HG02610 (cell line): ENCODE results near the gene APC.
"Not testable (repeated sequence)": the region's sequence is repeated elsewhere in the genome, so short reads cannot be mapped to it uniquely, and the experiment has no call there.

Source experiments
- ATAC-seq: cut with Tn5 transposase; IDR thresholded peaks from one replicate; pipeline ENCODE4 v1.9.1; 2021; ENCODE audit warnings: mild to moderate bottlenecking, moderate library complexity; ENCODE audit not compliant: unreplicated experiment

APC gene

DNA sequence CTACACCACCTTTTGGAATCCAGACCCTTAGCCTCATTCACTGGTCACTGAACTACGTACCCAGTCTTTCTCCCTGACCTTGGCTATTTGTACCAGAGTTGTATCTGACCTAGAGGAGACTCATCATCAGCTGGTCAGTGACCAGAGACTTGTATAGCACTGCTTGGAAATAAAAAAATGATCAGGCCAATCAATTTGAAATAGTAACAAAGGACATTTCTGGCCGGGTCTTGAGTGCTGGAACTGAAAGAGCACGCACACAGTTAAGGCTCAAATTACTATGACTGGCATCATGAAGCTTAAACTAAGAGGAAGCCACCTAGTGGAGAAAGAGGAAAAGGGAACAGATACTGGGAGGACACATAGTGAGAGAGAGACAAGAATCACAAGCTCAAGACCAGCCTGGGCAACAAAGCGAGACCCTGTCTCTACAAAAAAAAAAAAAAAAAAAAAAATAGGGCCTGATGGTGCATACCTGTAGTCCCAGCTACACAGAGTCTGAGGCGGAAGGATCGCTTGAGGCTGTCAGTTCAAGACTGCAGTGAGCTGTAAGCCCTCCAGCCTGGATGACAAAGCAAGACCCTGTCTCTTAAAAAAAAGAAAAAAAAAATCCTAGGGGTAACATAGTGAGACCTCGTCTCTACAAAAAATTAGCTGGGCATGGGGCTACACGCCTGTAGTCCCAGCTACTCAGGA, 110.6 kb downstream of the APC start:
- peak; percentile 100 for ATAC-seq

DNA sequence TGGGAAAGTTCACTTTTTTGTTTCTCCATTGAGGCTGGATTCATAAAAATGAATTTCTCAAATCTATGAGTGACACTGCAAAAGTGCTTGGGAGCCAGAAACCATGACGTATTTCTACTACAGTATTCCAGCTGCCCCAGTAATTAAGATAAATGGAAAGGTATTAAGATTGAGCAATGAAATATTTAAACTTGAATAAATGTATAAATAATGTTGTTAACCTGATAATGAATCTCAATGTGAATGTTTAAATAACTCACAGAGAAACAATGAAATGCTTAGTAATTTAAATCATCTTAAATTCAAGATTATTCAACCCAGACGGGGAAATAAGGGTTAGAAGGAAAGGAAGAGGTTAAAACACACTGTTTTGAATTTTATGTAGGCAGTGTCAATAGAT, 112.2 kb downstream of the APC start:
- no peak for ATAC-seq

GRCh38 chr5:112854651-112855050, 117.0 kb downstream of the APC start:
- no peak for ATAC-seq

GRCh38 chr5:112857866-112858265, 120.2 kb downstream of the APC start:
- no peak for ATAC-seq

GRCh38 chr5:112860571-112860928, 122.9 kb downstream of the APC start:
- ATAC-seq, result not testable (repeated sequence)

DNA sequence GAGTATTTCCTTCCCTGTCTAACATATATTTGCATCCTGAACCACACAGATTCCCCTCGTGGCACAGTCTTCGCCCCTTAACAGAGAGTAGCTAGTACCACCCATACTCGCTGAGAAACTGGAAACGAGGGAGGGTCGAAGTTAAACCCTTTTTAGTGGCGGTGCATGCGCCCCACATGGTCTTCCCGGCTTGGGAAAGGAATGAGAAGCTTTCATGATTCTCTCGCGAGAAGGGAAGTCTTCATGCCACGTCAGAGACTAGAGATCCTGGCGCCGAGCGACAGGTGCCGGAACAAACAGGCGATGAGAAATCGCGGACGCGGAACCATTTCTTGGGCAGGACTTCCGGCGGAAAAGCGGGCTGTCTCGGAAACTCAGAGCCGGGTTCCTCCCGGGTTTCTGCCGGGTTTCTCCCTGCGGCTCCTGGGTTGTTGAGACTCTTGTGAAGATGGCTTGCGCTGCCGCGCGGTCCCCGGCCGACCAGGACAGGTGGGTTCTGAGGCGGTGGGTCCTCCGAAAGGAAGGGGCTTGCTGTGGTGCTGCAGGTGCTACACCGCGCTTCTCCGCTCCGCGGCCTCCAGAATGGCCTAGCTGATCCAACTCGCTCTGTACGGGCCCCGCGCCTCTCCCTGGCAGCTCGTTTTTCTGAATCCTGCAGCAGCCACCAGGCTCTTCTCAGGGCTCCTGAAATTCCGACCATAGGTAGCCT, 123.4 kb downstream of the APC start, which contains the start of gene SRP19:
Gene SRP19, plus strand, starts transcription at position 359 of the 709 bp plus-strand sequence. Its CDS starts 90 bp downstream, at position 449.
- ATAC-seq, result peak; percentile 98

DNA sequence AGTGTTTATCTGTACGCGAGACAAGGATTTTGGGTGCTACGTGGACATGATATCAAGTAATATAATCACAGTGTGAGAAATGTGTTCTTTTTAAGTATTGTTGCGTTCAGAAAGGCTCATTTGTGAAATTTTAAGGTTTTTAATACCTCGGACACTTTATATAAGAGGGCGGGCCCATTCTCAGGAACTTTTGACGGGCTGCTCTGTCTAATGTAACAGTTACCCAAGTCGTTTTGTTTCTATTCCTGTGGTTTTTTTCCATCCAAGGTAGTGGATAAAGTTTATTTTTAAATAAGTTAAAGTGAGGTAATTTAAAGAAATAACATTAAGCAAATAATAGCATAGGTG, 123.9 kb downstream of the APC start:
- no peak for ATAC-seq

GRCh38 chr5:112862085-112862484, 124.4 kb downstream of the APC start:
- ATAC-seq, result no peak

GRCh38 chr5:112863549-112863948, 125.9 kb downstream of the APC start:
- no peak for ATAC-seq

DNA sequence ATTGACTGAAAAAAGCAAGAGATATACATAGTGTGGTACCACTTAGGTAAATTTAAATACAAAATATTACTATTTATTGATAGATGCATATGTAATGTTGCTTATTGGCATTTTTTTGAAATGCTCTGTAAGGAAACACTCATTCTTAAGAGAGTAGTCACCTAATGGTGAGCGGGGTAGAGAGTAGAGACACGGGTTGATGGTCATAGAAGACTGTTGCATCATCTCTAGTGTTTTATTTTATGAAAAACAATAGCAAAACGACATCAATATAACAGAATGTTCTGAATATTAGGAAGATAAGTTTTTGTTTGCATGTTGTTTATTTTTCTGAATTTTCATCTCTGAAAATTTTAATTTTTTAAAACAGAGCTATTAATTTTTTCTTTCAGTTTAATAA, 127.4 kb downstream of the APC start:
- ATAC-seq, result no peak

DNA sequence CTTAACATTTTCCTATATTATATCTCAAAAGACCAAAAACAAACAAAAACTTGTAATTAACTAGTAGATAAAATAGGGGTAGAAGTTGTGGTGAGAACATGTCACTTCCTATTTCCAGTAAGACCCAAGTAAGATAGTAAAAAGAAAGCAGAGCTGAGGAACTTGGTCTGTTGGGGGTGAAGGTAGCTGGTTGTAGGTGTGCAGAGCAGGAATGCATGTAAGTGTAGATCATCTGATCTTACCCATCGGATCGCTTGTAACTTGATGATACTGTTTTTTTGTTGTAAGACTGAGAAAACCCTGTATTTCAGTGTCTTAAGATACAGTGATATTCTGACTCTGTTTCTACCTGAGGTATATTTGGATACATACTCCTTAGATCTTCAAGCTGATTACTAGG, 129.1 kb downstream of the APC start:
- no peak for ATAC-seq

- no peak for ATAC-seq
Measured at GRCh38 chr5:112867411-112867810, 129.7 kb downstream of the APC start.

DNA sequence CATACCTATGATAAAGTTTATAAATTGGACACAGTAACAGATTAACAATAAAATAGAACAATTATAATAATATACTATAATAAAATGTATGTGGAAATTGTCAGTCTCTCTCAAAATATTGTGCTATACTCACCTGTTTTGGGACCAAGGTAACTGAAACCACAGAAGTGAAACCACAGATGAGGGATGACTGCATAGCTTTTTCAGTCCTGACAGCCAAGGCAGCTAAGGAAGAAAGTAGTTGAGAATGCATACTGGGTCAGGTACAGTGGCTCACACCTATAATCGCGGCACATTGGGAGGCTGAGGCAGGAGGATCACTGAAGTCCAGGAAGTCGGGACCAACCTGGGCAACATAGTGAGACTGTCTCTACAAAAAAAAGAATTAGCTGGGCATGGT, 132.3 kb downstream of the APC start:
- peak; percentile 85 for ATAC-seq

- ATAC-seq, result no peak
Measured at GRCh38 chr5:112870966-112871365, 133.3 kb downstream of the APC start.

- no peak for ATAC-seq
Measured at GRCh38 chr5:112876362-112876761, 138.7 kb downstream of the APC start.

DNA sequence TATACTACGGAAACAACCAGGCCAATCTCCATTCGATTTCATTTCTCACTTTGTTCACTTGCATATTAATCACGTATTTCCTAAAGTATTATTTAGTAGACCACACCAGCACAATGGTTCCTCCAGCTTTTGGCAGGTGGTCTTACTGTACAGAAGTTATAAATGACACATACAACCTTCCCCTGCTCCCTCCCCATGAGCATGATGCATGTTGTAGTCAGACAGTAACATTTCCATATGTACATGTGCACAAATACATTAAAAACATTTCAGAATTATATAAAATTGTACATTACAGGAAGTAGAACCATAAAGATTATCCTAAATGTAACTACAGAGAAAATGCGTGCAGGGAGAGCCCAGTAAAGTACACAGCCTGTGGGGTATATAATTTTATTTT, 140.4 kb downstream of the APC start:
- no peak for ATAC-seq

GRCh38 chr5:112878760-112879159, 141.1 kb downstream of the APC start:
- ATAC-seq, result peak; percentile 48

DNA sequence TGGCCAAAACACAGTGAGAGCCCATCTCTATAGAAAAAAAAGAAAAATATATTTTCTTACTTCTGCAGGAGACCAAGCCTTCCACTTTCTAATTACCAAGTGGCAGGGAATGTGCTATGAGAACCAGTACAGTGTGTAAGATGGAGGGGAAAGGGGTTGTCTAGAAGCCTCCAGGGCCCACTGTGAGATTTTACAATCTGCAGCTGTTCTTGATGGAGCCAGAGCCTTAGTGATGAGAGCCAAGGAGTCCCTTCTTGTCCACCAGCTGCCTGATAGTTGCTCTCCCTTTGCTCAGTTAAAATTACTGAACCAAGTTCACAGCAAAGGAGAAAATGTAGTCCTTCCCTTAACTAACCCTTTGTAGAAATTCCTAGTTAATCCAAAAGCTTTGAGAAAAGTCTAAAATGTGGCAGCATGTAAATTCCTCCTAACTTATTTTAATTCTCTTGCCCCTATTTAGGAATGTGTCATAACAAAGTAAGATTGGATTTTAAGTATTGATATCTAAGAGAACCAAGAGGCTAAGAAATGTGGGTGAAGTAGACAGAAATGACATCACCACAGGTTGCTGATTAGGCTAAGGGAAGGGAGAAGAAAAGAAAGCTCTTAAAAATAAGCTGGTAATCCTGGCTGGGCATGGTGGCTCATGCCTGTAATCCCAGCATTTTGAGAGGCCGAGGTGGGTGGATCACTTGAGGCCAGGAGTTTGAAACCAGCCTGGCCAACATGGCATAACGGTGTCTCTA, 142.7 kb downstream of the APC start:
- ATAC-seq, result no peak

GRCh38 chr5:112883192-112883591, 145.5 kb downstream of the APC start:
- ATAC-seq, result no peak

DNA sequence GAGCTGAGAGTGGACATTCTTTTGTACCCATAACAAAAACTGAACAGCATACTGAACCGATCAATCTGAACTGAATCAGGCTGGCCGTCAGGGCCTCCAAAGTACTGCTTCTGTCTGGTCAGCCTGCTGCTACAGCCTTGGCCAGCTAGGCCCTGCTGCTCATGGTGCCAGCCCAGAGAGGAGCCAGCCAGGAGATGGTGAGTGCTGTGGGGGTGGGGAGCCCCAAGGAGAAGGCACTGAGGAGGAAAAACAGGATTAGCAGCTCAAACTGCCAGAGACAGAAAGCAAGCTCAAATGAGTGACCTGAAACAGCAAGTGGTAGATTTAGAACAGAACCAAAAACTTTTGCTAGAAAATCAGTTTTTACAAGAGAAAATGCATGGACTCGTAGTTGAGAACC, 147.3 kb downstream of the APC start:
- no peak for ATAC-seq

GRCh38 chr5:112886975-112887374, 149.3 kb downstream of the APC start:
- no peak for ATAC-seq

DNA sequence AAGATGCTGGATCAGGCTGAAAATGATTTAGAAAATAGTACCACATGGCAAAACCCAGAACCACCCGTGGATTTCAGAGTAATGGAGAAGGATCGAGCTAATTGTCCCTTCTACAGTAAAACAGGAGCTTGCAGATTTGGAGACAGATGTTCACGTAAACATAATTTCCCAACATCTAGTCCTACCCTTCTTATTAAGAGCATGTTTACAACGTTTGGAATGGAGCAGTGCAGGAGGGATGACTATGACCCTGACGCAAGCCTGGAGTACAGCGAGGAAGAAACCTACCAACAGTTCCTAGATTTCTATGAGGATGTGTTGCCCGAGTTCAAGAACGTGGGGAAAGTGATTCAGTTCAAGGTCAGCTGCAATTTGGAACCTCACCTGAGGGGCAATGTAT, 154.4 kb downstream of the APC start:
- ATAC-seq, result not testable (repeated sequence)
